OCI-LY7 (cell line): Measurements from ENCODE around the gene RNF144A. TPM values are rescaled to one million over a fixed set of nuclear protein-coding genes. Genes with fewer than 3 reads are reported as not detected.

Source experiments
- BruUV-seq: library from RNA; stranded (reverse); fragments of 400-500 nt; replicated peaks from 2 replicates; lab custom pipeline; 2021; lab: Mats Ljungman, UMichigan
- CTCF ChIA-PET: fragments of 300-600 bp; sonication (Branson Sonifier 250); formaldehyde crosslinking; loops from one replicate; lab custom pipeline; 2022; ENCODE audit warnings: antibody characterized with exemption; ENCODE audit not compliant: unreplicated experiment; lab: Charles Lee
- POLR2A ChIA-PET: fragments of 300-600 bp; sonication (Branson Sonifier 250); formaldehyde crosslinking; loops from one replicate; lab custom pipeline; 2022; ENCODE audit warnings: antibody characterized with exemption; lab: Charles Lee
- DNase-seq: peaks from one replicate; pipeline ENCODE4 v3.0.0-alpha.2; 2015; ENCODE audit warnings: low spot score
- H2AFZ ChIP-seq: fragments of 200-600 bp; sonication (generic), shearing (Covaris generic); 2 replicates; pipeline ENCODE4 v1.6.1; 2014; ENCODE audit warnings: mild to moderate bottlenecking, antibody characterized with exemption, low read length, moderate library complexity
- H3K27ac ChIP-seq: fragments of 200-600 bp; sonication (generic); 2 replicates; pipeline ENCODE4 v1.5.1; 2014; ENCODE audit warnings: mixed run types, low read depth, mild to moderate bottlenecking, moderate library complexity, low read length, inconsistent platforms; ENCODE audit not compliant: poor library complexity, severe bottlenecking
- H3K36me3 ChIP-seq: fragments of 200-600 bp; sonication (generic); 2 replicates; pipeline ENCODE4 v1.6.1; 2014; ENCODE audit warnings: mild to moderate bottlenecking, antibody characterized with exemption, low read length, moderate library complexity, mixed read lengths; ENCODE audit not compliant: insufficient read depth
- H3K4me1 ChIP-seq: fragments of 200-600 bp; sonication (generic); 2 replicates; pipeline ENCODE4 v1.5.1; 2014; ENCODE audit warnings: mild to moderate bottlenecking, low read length; ENCODE audit not compliant: insufficient read depth, poor library complexity, severe bottlenecking
- H3K4me2 ChIP-seq: fragments of 200-600 bp; sonication (generic); 2 replicates; pipeline ENCODE4 v1.6.1; 2014; ENCODE audit warnings: mild to moderate bottlenecking, low read length
- H3K4me3 ChIP-seq: fragments of 200-600 bp; sonication (generic); 2 replicates; pipeline ENCODE4 v1.5.1; 2014; ENCODE audit warnings: mild to moderate bottlenecking, low read depth, low read length; ENCODE audit not compliant: poor library complexity, severe bottlenecking
- H3K79me2 ChIP-seq: fragments of 200-600 bp; sonication (generic); 2 replicates; pipeline ENCODE4 v1.6.1; 2016; ENCODE audit warnings: low read depth, mild to moderate bottlenecking, low read length, moderate library complexity, mixed read lengths; ENCODE audit not compliant: insufficient read depth
- H3K9me2 ChIP-seq: fragments of 200-600 bp; sonication (generic); 2 replicates; pipeline ENCODE4 v1.6.1; 2016; ENCODE audit warnings: mild to moderate bottlenecking, low read length, mixed read lengths; ENCODE audit not compliant: insufficient read depth
- H3K9me3 ChIP-seq: fragments of 200-600 bp; sonication (generic); 2 replicates; pipeline ENCODE4 v1.6.1; 2014; ENCODE audit warnings: mild to moderate bottlenecking, mixed run types, low read length, mixed read lengths
- H4K20me1 ChIP-seq: fragments of 200-600 bp; sonication (generic); 2 replicates; pipeline ENCODE4 v1.6.1; 2014; ENCODE audit warnings: mild to moderate bottlenecking, antibody characterized with exemption, low read length, moderate library complexity, mixed read lengths; ENCODE audit not compliant: insufficient read depth
- EZH2phosphoT487 ChIP-seq: fragments of 200-600 bp; sonication (generic); IDR thresholded peaks from 2 replicates; pipeline ENCODE4 v1.6.1; 2018; ENCODE audit warnings: low read depth, borderline replicate concordance, mild to moderate bottlenecking, mixed run types, antibody characterized with exemption, low read length, moderate library complexity, mixed read lengths
- intact Hi-C: fragments of 100-400 bp; cut with micrococcal nuclease; formaldehyde crosslinking; loops from one replicate; pipeline ENCODE4 v1.10.0; 2022; ENCODE audit not compliant: unreplicated experiment
- total RNA-seq, 2 experiments: library from RNA; depleted of rRNA in 1 of 2; stranded (reverse); fragments of >200 nt in 1 of 2; shearing (Covaris generic) in 1 of 2; gene quantifications; 2 replicates each; pipeline ENCODE4 v1.2.3, GENCODE V29; 2014 to 2022
- TF ChIP-seq, protein P1 (sequence below): fragments of 200-600 bp; sonication (generic); conservative IDR thresholded peaks from 2 replicates; pipeline ENCODE4 v1.5.1; 2014; ENCODE audit warnings: mild to moderate bottlenecking, antibody characterized with exemption, low read length, moderate library complexity, mixed read lengths

RNF144A gene
- total RNA-seq, 2 experiments from 2014 or later: 1.1 to 1.9 TPM

GRCh38 chr2:6955511-6956136 lies 38.4 kb downstream of the RNF144A start:
- no peaks in the 10 kb centered on the region for H3K9me2 ChIP-seq
- no peaks in the 10 kb centered on the region for H3K79me2 ChIP-seq
- BruUV-seq: no TSS peak
- no peaks in the 10 kb centered on the region for H3K9me3 ChIP-seq
- no peaks in the 10 kb centered on the region for H3K36me3 ChIP-seq
- TF ChIP-seq, protein P1, sequence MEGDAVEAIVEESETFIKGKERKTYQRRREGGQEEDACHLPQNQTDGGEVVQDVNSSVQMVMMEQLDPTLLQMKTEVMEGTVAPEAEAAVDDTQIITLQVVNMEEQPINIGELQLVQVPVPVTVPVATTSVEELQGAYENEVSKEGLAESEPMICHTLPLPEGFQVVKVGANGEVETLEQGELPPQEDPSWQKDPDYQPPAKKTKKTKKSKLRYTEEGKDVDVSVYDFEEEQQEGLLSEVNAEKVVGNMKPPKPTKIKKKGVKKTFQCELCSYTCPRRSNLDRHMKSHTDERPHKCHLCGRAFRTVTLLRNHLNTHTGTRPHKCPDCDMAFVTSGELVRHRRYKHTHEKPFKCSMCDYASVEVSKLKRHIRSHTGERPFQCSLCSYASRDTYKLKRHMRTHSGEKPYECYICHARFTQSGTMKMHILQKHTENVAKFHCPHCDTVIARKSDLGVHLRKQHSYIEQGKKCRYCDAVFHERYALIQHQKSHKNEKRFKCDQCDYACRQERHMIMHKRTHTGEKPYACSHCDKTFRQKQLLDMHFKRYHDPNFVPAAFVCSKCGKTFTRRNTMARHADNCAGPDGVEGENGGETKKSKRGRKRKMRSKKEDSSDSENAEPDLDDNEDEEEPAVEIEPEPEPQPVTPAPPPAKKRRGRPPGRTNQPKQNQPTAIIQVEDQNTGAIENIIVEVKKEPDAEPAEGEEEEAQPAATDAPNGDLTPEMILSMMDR: no peak
- TF ChIP-seq EZH2phosphoT487: no peak
- no peak overlapping the region for H3K4me3 ChIP-seq
- no peaks in the 10 kb centered on the region for H4K20me1 ChIP-seq
- H3K4me1 ChIP-seq: no peaks in the 10 kb centered on the region
- DNase-seq: no peak
- no peak overlapping the region for H3K27ac ChIP-seq
- intact Hi-C loops: no loop called here
- no peak overlapping the region for H3K4me2 ChIP-seq
- ChIA-PET CTCF (no interaction called here), POLR2A (interaction anchor here (0.6 to 0.7 kb wide), 2 partner anchors 67 to 267 kb away, joined by 3 read pairs; no protein-coding TSS in a partner anchor)
- H2AFZ ChIP-seq: no peak overlapping the region

DNA sequence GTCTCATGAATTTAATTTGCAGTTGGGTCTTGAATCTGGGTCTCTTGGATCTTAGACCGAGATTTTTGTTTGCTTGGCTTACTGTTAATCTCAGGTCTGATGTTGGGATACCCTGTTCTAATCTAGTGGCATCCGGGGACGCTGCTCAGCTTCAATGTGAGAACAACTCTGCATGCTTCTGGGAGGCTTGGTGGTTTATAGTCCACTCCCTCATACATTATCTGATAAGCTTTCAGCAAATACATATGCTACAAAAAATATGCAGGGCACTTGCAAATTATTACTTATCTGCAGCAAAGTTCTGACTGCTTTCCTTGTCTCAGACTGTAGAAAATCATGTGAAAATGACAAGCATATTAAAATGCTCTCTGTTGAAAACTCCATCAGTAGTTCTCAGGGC lies 39.4 kb downstream of the RNF144A start:
- intact Hi-C loops: no loop called here
- CTCF ChIA-PET: no interaction called here
- BruUV-seq: no TSS peak

More for the DNA sequence above, 39.4 kb downstream of the RNF144A start:
- Histone ChIP-seq H3K9me3 (no peaks in the 10 kb centered on the region), H3K36me3 (no peaks in the 10 kb centered on the region), H3K4me2 (no peak overlapping the region), H4K20me1 (no peaks in the 10 kb centered on the region), H3K4me3 (no peak overlapping the region), H3K79me2 (no peaks in the 10 kb centered on the region), H3K4me1 (no peaks in the 10 kb centered on the region), H2AFZ (no peak overlapping the region), H3K9me2 (no peaks in the 10 kb centered on the region), H3K27ac (no peak overlapping the region)
- no peak for DNase-seq
- POLR2A ChIA-PET: interaction anchor here (0.7 kb wide), 1 partner anchor 267 kb away, joined by 3 read pairs; no protein-coding TSS in a partner anchor
- TF ChIP-seq, protein P1: no peak
- TF ChIP-seq EZH2phosphoT487: no peak
